ENCODE measurements around the gene UVRAG. TPM values are rescaled to one million over a fixed set of nuclear protein-coding genes. Genes with fewer than 3 reads are reported as not detected.

UVRAG gene
- total RNA-seq, 1 experiment from 2014 or later = 31.3 TPM

GRCh38 chr11:75949023-75949672, 134.1 kb downstream of the UVRAG start:
- BruUV-seq (replicated peaks) = no TSS peak
- intact Hi-C loops (cut with micrococcal nuclease; ENCODE audit: unreplicated experiment) = no loop called here
- Mint-ChIP-seq H3K27ac (ENCODE audit: unreplicated experiment) (no peak overlapping the region), H3K9me3 (ENCODE audit: unreplicated experiment) (no peaks in the 10 kb centered on the region), H3K4me3 (ENCODE audit: unreplicated experiment) (no peak overlapping the region), H3K4me1 (ENCODE audit: low read depth, unreplicated experiment) (peaks cover 9% of the 10 kb centered on the region), H3K36me3 (ENCODE audit: insufficient read depth, unreplicated experiment) (no peaks in the 10 kb centered on the region), H3K27me3 (ENCODE audit: insufficient read depth, unreplicated experiment) (no peaks in the 10 kb centered on the region)
- no peak for DNase-seq
- no peaks in the 10 kb centered on the region for H3K9me3 ChIP-seq
- H3K4me3 ChIP-seq (ENCODE audit: low read depth, low read length) = no peak overlapping the region
- H3K4me1 ChIP-seq = peaks cover 5% of the 10 kb centered on the region; the same call in 1 of the 2 replicates
- no peak for TF ChIP-seq CTCF (IDR thresholded peaks at IDR 0.05; ENCODE audit: insufficient read depth in 1 of 2, low read depth in 1 of 2, low read length in 1 of 2, severe bottlenecking in 1 of 2, unreplicated experiment in 1 of 2)
- CTCF ChIA-PET = no interaction called here
- no peaks in the 10 kb centered on the region for H3K27me3 ChIP-seq (replicated peaks; ENCODE audit: control insufficient read depth, insufficient read depth, low read length)
- no peaks in the 10 kb centered on the region for H3K36me3 ChIP-seq (ENCODE audit: control insufficient read depth, insufficient read depth, low read length)
- POLR2A ChIA-PET = no interaction called here

DNA sequence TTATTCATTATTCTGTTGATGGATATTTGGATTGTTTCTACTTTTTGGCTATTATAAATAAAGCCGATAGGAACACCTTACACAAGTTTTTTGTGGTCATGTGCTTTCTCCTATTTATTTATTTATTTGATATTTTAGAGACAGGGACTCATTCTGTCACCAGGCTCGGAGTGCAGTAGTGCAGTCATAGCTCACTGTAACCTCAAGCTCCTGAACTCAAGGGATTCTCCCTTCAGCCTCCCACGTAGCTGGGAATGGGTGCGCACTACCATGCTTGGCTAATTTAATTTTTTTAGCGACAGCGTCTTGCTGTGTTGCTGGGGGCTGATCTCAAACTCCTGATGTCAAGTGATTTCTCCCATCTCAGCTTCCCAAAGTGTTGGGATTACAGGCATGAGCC, 135.1 kb downstream of the UVRAG start:
- Histone ChIP-seq H3K27me3 (replicated peaks; ENCODE audit: control insufficient read depth, insufficient read depth, low read length) (no peaks in the 10 kb centered on the region), H3K4me3 (ENCODE audit: low read depth, low read length) (no peak overlapping the region), H3K4me1 (peaks cover 5% of the 10 kb centered on the region; the same call in 1 of the 2 replicates), H3K9me3 (no peaks in the 10 kb centered on the region), H3K36me3 (ENCODE audit: control insufficient read depth, insufficient read depth, low read length) (no peaks in the 10 kb centered on the region)
- Mint-ChIP-seq H3K4me3 (ENCODE audit: unreplicated experiment) (no peak overlapping the region), H3K27ac (ENCODE audit: unreplicated experiment) (no peak overlapping the region), H3K4me1 (ENCODE audit: low read depth, unreplicated experiment) (peaks cover 9% of the 10 kb centered on the region), H3K27me3 (ENCODE audit: insufficient read depth, unreplicated experiment) (no peaks in the 10 kb centered on the region), H3K9me3 (ENCODE audit: unreplicated experiment) (no peaks in the 10 kb centered on the region), H3K36me3 (ENCODE audit: insufficient read depth, unreplicated experiment) (no peaks in the 10 kb centered on the region)
- DNase-seq = no peak
- intact Hi-C loops (cut with micrococcal nuclease; ENCODE audit: unreplicated experiment) = no loop called here
- BruUV-seq (replicated peaks) = no TSS peak
- ChIA-PET POLR2A (no interaction called here), CTCF (interaction anchor here (1.3 kb wide), 1 partner anchor 258 kb away, joined by 3 read pairs; no protein-coding TSS in a partner anchor)
- no peak for TF ChIP-seq CTCF (IDR thresholded peaks at IDR 0.05; ENCODE audit: insufficient read depth in 1 of 2, low read depth in 1 of 2, low read length in 1 of 2, severe bottlenecking in 1 of 2, unreplicated experiment in 1 of 2)

GRCh38 chr11:75954039-75954438, 139.0 kb downstream of the UVRAG start:
- no peak overlapping the region for H3K27ac Mint-ChIP-seq (ENCODE audit: unreplicated experiment)

More at GRCh38 chr11:75954039-75954438, 139.0 kb downstream of the UVRAG start:
- Mint-ChIP-seq H3K9me3 (ENCODE audit: unreplicated experiment) (no peaks in the 10 kb centered on the region), H3K27me3 (ENCODE audit: insufficient read depth, unreplicated experiment) (no peaks in the 10 kb centered on the region), H3K36me3 (ENCODE audit: insufficient read depth, unreplicated experiment) (peaks cover 6% of the 10 kb centered on the region), H3K4me1 (ENCODE audit: low read depth, unreplicated experiment) (no peaks in the 10 kb centered on the region), H3K4me3 (ENCODE audit: unreplicated experiment) (no peak overlapping the region)
- ChIA-PET POLR2A (no interaction called here), CTCF (no interaction called here)
- H3K9me3 ChIP-seq = no peaks in the 10 kb centered on the region
- no peak for DNase-seq
- no peaks in the 10 kb centered on the region for H3K36me3 ChIP-seq (ENCODE audit: control insufficient read depth, insufficient read depth, low read length)
- no peak overlapping the region for H3K4me3 ChIP-seq (ENCODE audit: low read depth, low read length)
- BruUV-seq (replicated peaks) = no TSS peak
- peaks cover 5% of the 10 kb centered on the region; the same call in 1 of the 2 replicates for H3K4me1 ChIP-seq
- H3K27me3 ChIP-seq (replicated peaks; ENCODE audit: control insufficient read depth, insufficient read depth, low read length) = no peaks in the 10 kb centered on the region
- TF ChIP-seq CTCF (IDR thresholded peaks at IDR 0.05; ENCODE audit: insufficient read depth in 1 of 2, low read depth in 1 of 2, low read length in 1 of 2, severe bottlenecking in 1 of 2, unreplicated experiment in 1 of 2) = no peak
- intact Hi-C loops (cut with micrococcal nuclease; ENCODE audit: unreplicated experiment) = no loop called here

All from Caco-2 (cell line).